Panc1 (cell line): ENCODE data around the gene SEMA4D. TPM values are rescaled to one million over a fixed set of nuclear protein-coding genes. Genes with fewer than 3 reads are reported as not detected.

Source experiments
- ATAC-seq: fragments of 200-7000 bp; cut with Tn5 transposase; 2 replicates; pipeline ENCODE4 v1.9.1; 2020; ENCODE audit warnings: mild to moderate bottlenecking, moderate library complexity
- BruUV-seq: library from RNA; stranded (reverse); fragments of 400-500 nt; replicated peaks from 2 replicates; lab custom pipeline; 2021; lab: Mats Ljungman, UMichigan
- CTCF ChIA-PET: fragments of 300-600 bp; sonication (Branson Sonifier 250); formaldehyde crosslinking; loops from one replicate; lab custom pipeline; 2022; ENCODE audit warnings: antibody characterized with exemption; lab: Charles Lee
- POLR2A ChIA-PET: fragments of 300-600 bp; sonication (Branson Sonifier 250); formaldehyde crosslinking; loops from one replicate; lab custom pipeline; 2022; ENCODE audit warnings: antibody characterized with exemption; lab: Charles Lee
- DNase-seq: peaks from one replicate; pipeline ENCODE4 v3.0.0-alpha.2; 2010; ENCODE audit warnings: low read depth, low spot score
- H3K27ac ChIP-seq: 2 replicates; pipeline ENCODE4 v1.5.1; 2011; ENCODE audit warnings: mild to moderate bottlenecking, low read length, inconsistent platforms
- H3K27me3 ChIP-seq: fragments of 200-500 bp; sonication (Bioruptor generic); 2 replicates; pipeline ENCODE4 v1.6.0; 2014; ENCODE audit warnings: low read length, inconsistent platforms; ENCODE audit not compliant: control insufficient read depth, insufficient read depth
- H3K36me3 ChIP-seq: fragments of 200-500 bp; sonication (Bioruptor generic); 2 replicates; pipeline ENCODE4 v1.5.1; 2014; ENCODE audit warnings: inconsistent platforms, mild to moderate bottlenecking, low read length, moderate library complexity; ENCODE audit not compliant: control insufficient read depth, insufficient read depth
- H3K4me1 ChIP-seq: 2 replicates; pipeline ENCODE4 v1.5.1; 2011; ENCODE audit warnings: inconsistent platforms, mild to moderate bottlenecking, low read length, moderate library complexity; ENCODE audit not compliant: control insufficient read depth, insufficient read depth
- H3K4me3 ChIP-seq, 2 experiments: 2 replicates each; pipeline ENCODE4 v1.5.1; 2011 to 2012; ENCODE audit warnings: low read depth in 2 of 2, low read length in 2 of 2, mild to moderate bottlenecking in 2 of 2, inconsistent platforms in 1 of 2, moderate library complexity in 1 of 2
- H3K9me3 ChIP-seq: fragments of 200-500 bp; sonication (Bioruptor generic); 2 replicates; pipeline ENCODE4 v1.5.1; 2014; ENCODE audit warnings: low read depth, mild to moderate bottlenecking, inconsistent platforms, low read length, moderate library complexity; ENCODE audit not compliant: control insufficient read depth, insufficient read depth
- POLR2AphosphoS5 ChIP-seq: IDR thresholded peaks from 2 replicates; pipeline ENCODE4 v1.6.1; 2012; ENCODE audit warnings: mild to moderate bottlenecking, low read depth, low read length, moderate library complexity
- REST ChIP-seq, 2 experiments: IDR thresholded peaks; 2 replicates each; pipeline ENCODE4 v1.6.1; 2011 to 2012; ENCODE audit warnings: low read depth in 2 of 2, control low read depth in 1 of 2, low read length in 1 of 2, mild to moderate bottlenecking in 1 of 2, moderate library complexity in 1 of 2; ENCODE audit not compliant: insufficient read depth in 1 of 2
- SIN3A ChIP-seq: IDR thresholded peaks from 2 replicates; pipeline ENCODE4 v1.6.1; 2012; ENCODE audit warnings: low read depth, mild to moderate bottlenecking, low read length, moderate library complexity, borderline replicate concordance; ENCODE audit not compliant: insufficient read depth
- TCF7L2 ChIP-seq: IDR thresholded peaks from 2 replicates; pipeline ENCODE4 v1.6.1; 2011; ENCODE audit warnings: mild to moderate bottlenecking, low read depth, low read length, inconsistent platforms
- in situ Hi-C: cut with HindIII; loops from 2 replicates; pipeline ENCODE4 v1.10.0; 2016; ENCODE audit warnings: low sequenced_read_pairs, low pct_unique_long_range_greater_than_20kb
- intact Hi-C: fragments of 100-400 bp; cut with micrococcal nuclease; formaldehyde crosslinking; loops from one replicate; pipeline ENCODE4 v1.10.0; 2022; ENCODE audit not compliant: unreplicated experiment
- total RNA-seq: library from RNA; stranded (reverse); gene quantifications from one replicate; pipeline ENCODE4 v1.2.1, GENCODE V29; 2021; ENCODE audit not compliant: unreplicated experiment
- TF ChIP-seq, protein P1 (sequence below): fragments of 450-650 bp; IDR thresholded peaks from 2 replicates; pipeline ENCODE4 v1.5.1; 2017; ENCODE audit warnings: mild to moderate bottlenecking

The SEMA4D gene
- total RNA-seq, 1 experiment from 2014 or later = 6.5 TPM

- Histone ChIP-seq H3K27ac (no peak overlapping the region), H3K4me1 (no peaks in the 10 kb centered on the region), H3K4me3 (no peak overlapping the region), H3K36me3 (no peaks in the 10 kb centered on the region), H3K27me3 (no peaks in the 10 kb centered on the region), H3K9me3 (no peaks in the 10 kb centered on the region)
- BruUV-seq = no TSS peak
- CTCF ChIA-PET = no interaction called here
- POLR2A ChIA-PET = no interaction called here
- no peak for TF ChIP-seq POLR2AphosphoS5
- no peak for TF ChIP-seq SIN3A
- TF ChIP-seq, protein P1, sequence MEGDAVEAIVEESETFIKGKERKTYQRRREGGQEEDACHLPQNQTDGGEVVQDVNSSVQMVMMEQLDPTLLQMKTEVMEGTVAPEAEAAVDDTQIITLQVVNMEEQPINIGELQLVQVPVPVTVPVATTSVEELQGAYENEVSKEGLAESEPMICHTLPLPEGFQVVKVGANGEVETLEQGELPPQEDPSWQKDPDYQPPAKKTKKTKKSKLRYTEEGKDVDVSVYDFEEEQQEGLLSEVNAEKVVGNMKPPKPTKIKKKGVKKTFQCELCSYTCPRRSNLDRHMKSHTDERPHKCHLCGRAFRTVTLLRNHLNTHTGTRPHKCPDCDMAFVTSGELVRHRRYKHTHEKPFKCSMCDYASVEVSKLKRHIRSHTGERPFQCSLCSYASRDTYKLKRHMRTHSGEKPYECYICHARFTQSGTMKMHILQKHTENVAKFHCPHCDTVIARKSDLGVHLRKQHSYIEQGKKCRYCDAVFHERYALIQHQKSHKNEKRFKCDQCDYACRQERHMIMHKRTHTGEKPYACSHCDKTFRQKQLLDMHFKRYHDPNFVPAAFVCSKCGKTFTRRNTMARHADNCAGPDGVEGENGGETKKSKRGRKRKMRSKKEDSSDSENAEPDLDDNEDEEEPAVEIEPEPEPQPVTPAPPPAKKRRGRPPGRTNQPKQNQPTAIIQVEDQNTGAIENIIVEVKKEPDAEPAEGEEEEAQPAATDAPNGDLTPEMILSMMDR = no peak
- TF ChIP-seq TCF7L2 = no peak
- no peak for TF ChIP-seq REST (IDR thresholded peaks at IDR 0.05; ENCODE audit: insufficient read depth in 1 of 2, low read depth in 2 of 2, low read length in 1 of 2)
- intact Hi-C loops (loop anchor here (10.0 kb wide), 1 partner anchor 166 kb away; no protein-coding TSS in a partner anchor), in situ Hi-C loops (no loop called here)
- no peak for ATAC-seq
- DNase-seq = no peak
Observed at GRCh38 chr9:89378541-89378940, 119.4 kb downstream of the SEMA4D start.

DNA sequence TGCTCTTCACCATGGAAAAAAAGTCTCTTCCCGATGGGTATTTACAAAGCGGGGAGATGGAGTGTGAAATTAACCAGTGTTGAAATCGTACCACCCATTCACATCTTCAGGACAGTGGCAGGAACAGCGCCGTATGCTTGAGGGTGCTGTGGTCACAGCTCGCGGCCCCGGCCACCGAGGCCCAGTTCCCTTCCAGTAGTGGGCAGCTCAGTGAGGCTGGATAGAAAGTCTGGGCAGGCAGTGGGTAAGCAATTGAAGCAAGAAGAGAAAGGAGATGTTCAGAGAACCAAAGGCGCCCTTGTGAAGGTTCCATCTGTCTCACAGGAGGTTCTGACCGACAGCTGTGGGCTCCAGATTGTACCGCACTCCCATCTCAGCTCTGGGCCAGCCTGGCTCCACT lies 120.5 kb downstream of the SEMA4D start:
- Histone ChIP-seq H3K9me3 (no peaks in the 10 kb centered on the region), H3K36me3 (no peaks in the 10 kb centered on the region), H3K4me1 (no peaks in the 10 kb centered on the region), H3K27ac (no peak overlapping the region), H3K4me3 (no peak overlapping the region), H3K27me3 (no peaks in the 10 kb centered on the region)
- ATAC-seq (no peak), DNase-seq (no peak)
- intact Hi-C loops (loop anchor here (10.0 kb wide), 1 partner anchor 167 kb away; no protein-coding TSS in a partner anchor), in situ Hi-C loops (no loop called here)
- BruUV-seq = no TSS peak
- ChIA-PET CTCF (no interaction called here), POLR2A (interaction anchor here (0.5 kb wide), 1 partner anchor 709 kb away, joined by 6 read pairs; no protein-coding TSS in a partner anchor)
- TF ChIP-seq, protein P1 = no peak
- no peak for TF ChIP-seq REST (IDR thresholded peaks at IDR 0.05; ENCODE audit: insufficient read depth in 1 of 2, low read depth in 2 of 2, low read length in 1 of 2)
- no peak for TF ChIP-seq TCF7L2
- no peak for TF ChIP-seq POLR2AphosphoS5
- no peak for TF ChIP-seq SIN3A
